ENCODE measurements around the gene FSTL1.

- TF ChIP-seq CTCF (IDR thresholded peaks at IDR 0.05) = no peak
- no peak for TF ChIP-seq POLR2A (IDR thresholded peaks at IDR 0.05)
Measured at GRCh38 chr3:120396469-120396868, 54.3 kb downstream of the FSTL1 start.
